Measurements from ENCODE around the gene FERMT2. TPM values are rescaled to one million over a fixed set of nuclear protein-coding genes. Genes with fewer than 3 reads are reported as not detected.

FERMT2 gene
- total RNA-seq, 1 donor from 2014 or later: 79.7 TPM

DNA sequence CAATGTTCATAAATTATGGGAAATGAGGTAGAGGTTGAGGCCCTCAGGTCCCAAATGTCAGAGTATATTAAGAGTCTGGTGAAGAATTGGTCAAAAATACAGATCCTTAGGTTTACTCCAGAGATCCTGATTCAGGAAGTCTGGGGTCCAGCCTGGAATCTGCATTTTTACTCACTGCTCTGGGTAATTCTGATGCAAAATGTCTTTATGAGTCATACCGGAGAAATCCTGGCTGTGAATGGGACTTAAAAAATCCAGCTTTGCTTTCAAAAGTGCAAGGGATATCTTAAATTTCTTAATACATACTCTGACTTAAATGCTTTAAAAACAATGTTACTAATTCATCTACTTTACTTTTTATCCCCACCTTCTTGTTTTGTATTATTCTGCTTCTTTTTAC lies 74.5 kb downstream of the FERMT2 start:
- Mint-ChIP-seq H3K27me3 (ENCODE audit: unreplicated experiment) (no peaks in the 10 kb centered on the region), H3K4me1 (ENCODE audit: low read depth, unreplicated experiment) (no peaks in the 10 kb centered on the region), H3K27ac (ENCODE audit: unreplicated experiment) (no peak overlapping the region), H3K36me3 (ENCODE audit: unreplicated experiment) (no peaks in the 10 kb centered on the region), H3K4me3 (ENCODE audit: unreplicated experiment) (no peak overlapping the region), H3K9me3 (ENCODE audit: unreplicated experiment) (peaks cover 1% of the 10 kb centered on the region)
- TF ChIP-seq, protein P1, sequence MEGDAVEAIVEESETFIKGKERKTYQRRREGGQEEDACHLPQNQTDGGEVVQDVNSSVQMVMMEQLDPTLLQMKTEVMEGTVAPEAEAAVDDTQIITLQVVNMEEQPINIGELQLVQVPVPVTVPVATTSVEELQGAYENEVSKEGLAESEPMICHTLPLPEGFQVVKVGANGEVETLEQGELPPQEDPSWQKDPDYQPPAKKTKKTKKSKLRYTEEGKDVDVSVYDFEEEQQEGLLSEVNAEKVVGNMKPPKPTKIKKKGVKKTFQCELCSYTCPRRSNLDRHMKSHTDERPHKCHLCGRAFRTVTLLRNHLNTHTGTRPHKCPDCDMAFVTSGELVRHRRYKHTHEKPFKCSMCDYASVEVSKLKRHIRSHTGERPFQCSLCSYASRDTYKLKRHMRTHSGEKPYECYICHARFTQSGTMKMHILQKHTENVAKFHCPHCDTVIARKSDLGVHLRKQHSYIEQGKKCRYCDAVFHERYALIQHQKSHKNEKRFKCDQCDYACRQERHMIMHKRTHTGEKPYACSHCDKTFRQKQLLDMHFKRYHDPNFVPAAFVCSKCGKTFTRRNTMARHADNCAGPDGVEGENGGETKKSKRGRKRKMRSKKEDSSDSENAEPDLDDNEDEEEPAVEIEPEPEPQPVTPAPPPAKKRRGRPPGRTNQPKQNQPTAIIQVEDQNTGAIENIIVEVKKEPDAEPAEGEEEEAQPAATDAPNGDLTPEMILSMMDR (IDR thresholded peaks at IDR 0.05; ENCODE audit: partially characterized antibody, unreplicated experiment): no peak
- no peak for DNase-seq

DNA sequence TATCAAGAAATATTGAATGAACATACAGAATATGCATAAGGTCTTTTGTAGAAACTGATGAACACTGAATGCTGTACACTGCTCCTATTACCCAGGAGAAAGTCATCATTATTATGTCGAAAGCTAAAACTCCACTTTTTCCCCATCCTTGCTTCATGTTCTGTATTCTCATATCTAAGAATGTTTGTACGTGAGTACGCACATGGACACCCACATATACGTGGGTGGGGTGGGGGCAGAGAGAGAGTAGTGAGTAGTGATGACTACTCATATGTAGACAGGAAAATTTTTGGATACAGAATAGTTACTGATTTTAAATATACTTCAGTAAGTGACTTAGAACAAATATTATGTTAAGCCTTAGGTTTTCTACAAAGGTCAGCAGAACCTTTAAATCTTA lies 75.1 kb downstream of the FERMT2 start:
- Mint-ChIP-seq H3K36me3 (ENCODE audit: unreplicated experiment) (no peaks in the 10 kb centered on the region), H3K27ac (ENCODE audit: unreplicated experiment) (no peak overlapping the region)
- TF ChIP-seq, protein P1 (IDR thresholded peaks at IDR 0.05; ENCODE audit: partially characterized antibody, unreplicated experiment): no peak

DNA sequence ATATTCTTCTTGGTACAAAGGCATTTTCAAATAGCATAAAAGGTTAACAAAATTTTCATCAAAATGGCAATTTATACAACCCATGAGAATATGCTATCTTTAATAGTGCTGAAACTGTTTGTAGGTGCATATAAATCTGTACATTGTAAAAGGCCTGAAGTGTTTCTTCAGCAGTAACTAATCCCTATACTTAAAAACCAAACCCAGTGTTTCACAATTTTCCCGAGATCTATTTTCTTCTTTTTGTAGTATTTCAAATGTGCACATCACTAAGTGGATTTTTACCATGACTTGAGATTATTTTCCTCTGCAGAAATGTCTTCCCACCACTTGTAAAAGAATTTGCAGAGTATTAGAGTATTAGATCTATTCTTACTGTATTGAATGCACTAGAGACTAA lies 76.5 kb downstream of the FERMT2 start:
- Mint-ChIP-seq H3K36me3 (ENCODE audit: unreplicated experiment) (no peaks in the 10 kb centered on the region), H3K9me3 (ENCODE audit: unreplicated experiment) (peaks cover 1% of the 10 kb centered on the region), H3K27me3 (ENCODE audit: unreplicated experiment) (no peaks in the 10 kb centered on the region), H3K4me1 (ENCODE audit: low read depth, unreplicated experiment) (no peaks in the 10 kb centered on the region), H3K27ac (ENCODE audit: unreplicated experiment) (no peak overlapping the region), H3K4me3 (ENCODE audit: unreplicated experiment) (no peak overlapping the region)
- TF ChIP-seq, protein P1 (IDR thresholded peaks at IDR 0.05; ENCODE audit: partially characterized antibody, unreplicated experiment): no peak
- no peak for DNase-seq

More for the DNA sequence above, 75.1 kb downstream of the FERMT2 start:
- Mint-ChIP-seq H3K4me3 (ENCODE audit: unreplicated experiment) (no peak overlapping the region), H3K4me1 (ENCODE audit: low read depth, unreplicated experiment) (no peaks in the 10 kb centered on the region), H3K9me3 (ENCODE audit: unreplicated experiment) (peaks cover 1% of the 10 kb centered on the region), H3K27me3 (ENCODE audit: unreplicated experiment) (no peaks in the 10 kb centered on the region)
- no peak for DNase-seq

DNA sequence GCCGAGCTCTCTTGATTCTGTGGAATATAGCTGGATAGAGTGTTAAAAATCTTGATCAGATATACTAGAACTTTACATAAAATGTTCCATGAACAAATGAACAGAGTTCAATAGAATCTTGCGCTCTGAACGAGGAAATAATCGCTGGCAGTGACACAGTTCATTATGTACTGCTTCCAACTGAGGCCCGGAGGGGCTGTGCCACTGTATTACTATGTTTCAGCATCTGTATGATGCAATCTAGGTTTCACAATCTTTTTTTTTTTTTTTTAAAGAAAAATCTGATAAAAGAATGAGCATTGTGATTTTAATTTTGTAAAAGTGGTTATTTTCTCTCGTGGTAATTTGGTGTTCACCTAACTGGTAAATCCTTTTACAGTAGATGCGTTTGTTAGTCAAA lies 77.2 kb downstream of the FERMT2 start:
- H3K27me3 Mint-ChIP-seq (ENCODE audit: unreplicated experiment): no peaks in the 10 kb centered on the region
- H3K4me1 Mint-ChIP-seq (ENCODE audit: low read depth, unreplicated experiment): no peaks in the 10 kb centered on the region
- H3K4me3 Mint-ChIP-seq (ENCODE audit: unreplicated experiment): no peak overlapping the region
- H3K36me3 Mint-ChIP-seq (ENCODE audit: unreplicated experiment): no peaks in the 10 kb centered on the region
- TF ChIP-seq, protein P1 (IDR thresholded peaks at IDR 0.05; ENCODE audit: partially characterized antibody, unreplicated experiment): no peak
- no peak overlapping the region for H3K27ac Mint-ChIP-seq (ENCODE audit: unreplicated experiment)
- H3K9me3 Mint-ChIP-seq (ENCODE audit: unreplicated experiment): peaks cover 1% of the 10 kb centered on the region
- DNase-seq: no peak

DNA sequence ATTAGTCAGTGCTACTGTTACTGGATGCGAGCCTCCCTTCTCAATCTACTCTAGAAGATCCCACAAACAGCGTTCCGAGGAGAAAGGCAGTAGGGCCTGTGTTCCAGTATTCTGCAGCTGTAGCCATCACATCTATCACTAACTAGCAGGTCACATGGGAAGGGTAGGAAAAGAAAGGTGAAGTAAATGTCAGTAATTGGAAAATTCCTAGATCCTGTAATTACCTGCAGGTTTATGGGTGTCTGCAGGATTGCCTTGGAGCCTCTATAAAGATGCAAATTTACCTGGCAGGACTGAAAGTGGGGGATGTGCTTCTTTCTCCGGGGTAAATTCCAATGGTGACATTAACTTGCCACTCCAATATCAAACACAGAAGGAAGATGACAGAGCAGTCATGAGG lies 77.8 kb downstream of the FERMT2 start:
- Mint-ChIP-seq H3K27ac (ENCODE audit: unreplicated experiment) (no peak overlapping the region), H3K9me3 (ENCODE audit: unreplicated experiment) (peaks cover 1% of the 10 kb centered on the region), H3K4me3 (ENCODE audit: unreplicated experiment) (no peak overlapping the region), H3K27me3 (ENCODE audit: unreplicated experiment) (no peaks in the 10 kb centered on the region), H3K36me3 (ENCODE audit: unreplicated experiment) (no peaks in the 10 kb centered on the region), H3K4me1 (ENCODE audit: low read depth, unreplicated experiment) (no peaks in the 10 kb centered on the region)
- DNase-seq: no peak
- TF ChIP-seq, protein P1 (IDR thresholded peaks at IDR 0.05; ENCODE audit: partially characterized antibody, unreplicated experiment): no peak
